T-helper 2 cell treated with Interferon-gamma antibody and Interleukin-4, amounts not matched to agents 100 ng/mL and 5 ng/mL, for 36 hours (primary cell): ENCODE measurements around the gene ARL14EPL. TPM values are rescaled to one million over a fixed set of nuclear protein-coding genes. Genes with fewer than 3 reads are reported as not detected.

Experiments used
- intact Hi-C: fragments of 100-400 bp; cut with micrococcal nuclease; formaldehyde crosslinking; loops from one replicate; pipeline ENCODE4 v1.15.1; 2023
- total RNA-seq: library from RNA; stranded (reverse); gene quantifications from 2 replicates; pipeline ENCODE4 v1.2.3, GENCODE V29; 2022

The ARL14EPL gene
- total RNA-seq: not detected in 2 replicates

DNA sequence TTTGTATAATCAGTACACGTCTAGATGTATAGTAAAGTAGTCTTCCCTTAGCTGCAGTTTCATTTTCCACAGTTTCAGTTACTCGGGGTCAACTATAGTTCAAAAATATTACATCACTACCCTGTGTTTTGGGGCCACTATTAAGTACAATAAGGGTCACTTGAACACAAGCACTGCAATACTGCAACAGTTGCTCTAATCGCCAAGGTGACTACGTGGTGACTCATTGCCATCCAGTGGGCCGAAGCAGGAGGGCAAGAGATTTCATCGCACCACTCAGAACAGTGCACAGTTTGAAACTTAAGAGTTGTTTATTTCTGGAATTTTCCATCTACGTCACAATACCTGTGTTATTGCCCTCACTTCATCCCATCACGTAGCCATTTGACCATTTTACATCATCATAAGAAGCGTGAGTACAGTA, at the start of gene ARL14EPL:
ARL14EPL (plus strand) TSS at position 379 of the 424 bp plus-strand sequence. CDS start 18,994 bp downstream, outside the sequence.
- intact Hi-C loops: no loop called here

- intact Hi-C loops: no loop called here
Measured at GRCh38 chr5:115983519-115983918, 48.8 kb upstream of the ARL14EPL start.

GRCh38 chr5:115985802-115986757, 46.2 kb upstream of the ARL14EPL start:
- intact Hi-C loops: no loop called here

GRCh38 chr5:115988002-115988401, 44.3 kb upstream of the ARL14EPL start:
- intact Hi-C loops: no loop called here

DNA sequence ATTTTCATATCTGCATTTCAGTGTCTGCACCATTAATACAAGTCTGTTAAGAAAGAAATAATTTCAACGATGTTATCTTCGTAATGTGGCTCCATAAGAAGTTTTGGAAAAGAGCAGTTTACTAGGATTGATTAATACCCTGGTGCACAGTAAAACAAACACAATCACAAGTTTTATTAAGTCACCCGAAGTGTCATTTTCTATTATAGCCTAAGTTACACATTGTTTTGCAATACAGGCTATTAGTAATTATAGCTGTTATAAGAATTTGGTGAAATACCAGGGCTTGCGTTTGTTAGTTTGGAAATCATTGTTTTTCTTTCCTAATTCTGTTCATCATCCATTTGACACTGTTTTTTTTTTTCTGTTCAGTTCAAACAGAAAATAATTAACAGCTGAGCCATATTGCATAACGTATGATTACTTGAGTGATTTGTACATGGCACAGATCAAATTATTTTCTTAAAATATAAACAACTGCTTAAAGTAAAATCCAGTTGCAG, 39.4 kb upstream of the ARL14EPL start:
- intact Hi-C loops: no loop called here

DNA sequence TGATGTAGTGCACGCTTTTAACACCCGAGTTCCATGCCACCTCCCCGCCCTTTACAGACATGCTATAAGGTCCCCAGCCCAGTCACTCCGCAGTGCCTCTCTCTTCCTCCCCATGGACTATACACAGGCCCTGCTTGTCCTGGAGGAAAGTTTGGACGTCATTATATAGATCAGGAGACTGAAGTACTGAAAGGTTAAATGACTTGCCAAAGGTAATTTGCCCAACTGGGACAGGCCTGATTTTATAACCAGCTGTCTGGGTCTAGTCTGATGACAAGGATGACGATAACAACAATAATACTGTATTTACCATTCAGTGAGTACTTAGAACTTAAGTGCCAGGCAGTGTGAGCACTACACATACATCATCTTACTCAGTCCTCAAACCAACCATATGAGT, 36.9 kb upstream of the ARL14EPL start:
- intact Hi-C loops: no loop called here

DNA sequence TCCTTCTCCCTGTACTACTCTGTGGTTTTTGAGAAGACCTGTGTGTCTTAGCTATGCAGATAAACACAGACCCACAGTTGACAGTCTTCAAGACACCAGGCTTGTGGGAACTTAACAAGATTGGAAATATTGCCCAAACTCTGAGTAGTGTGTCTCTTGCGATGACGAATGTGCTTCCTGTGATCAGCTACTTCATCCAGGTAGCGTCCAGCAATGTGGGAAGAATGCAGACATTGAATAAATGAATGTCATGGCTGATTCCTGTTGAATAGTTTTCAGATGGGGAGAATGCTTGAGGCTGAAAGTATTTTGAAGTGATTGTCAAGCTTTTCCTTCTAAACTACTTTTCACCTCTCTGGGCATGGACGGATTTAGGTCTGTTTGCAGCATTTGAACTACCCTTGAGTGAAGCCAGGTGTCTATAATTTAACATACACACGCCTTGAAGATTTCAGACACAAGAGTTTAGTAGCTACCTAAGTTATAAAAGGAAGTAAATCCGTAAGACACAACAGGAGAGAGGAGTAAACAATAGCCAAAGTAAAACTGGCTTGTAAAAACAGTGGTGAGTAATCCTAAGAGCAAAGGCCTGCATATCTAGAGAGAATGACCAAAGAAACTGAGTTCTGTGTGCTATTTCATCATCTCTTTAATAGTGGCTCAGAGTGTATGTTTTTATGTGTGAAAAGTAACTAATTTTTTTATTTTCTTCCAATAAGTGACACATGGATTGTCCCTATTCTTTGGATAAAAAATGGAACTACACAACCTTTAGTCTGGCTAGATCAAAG, 30.0 kb upstream of the ARL14EPL start:
- intact Hi-C loops: no loop called here

DNA sequence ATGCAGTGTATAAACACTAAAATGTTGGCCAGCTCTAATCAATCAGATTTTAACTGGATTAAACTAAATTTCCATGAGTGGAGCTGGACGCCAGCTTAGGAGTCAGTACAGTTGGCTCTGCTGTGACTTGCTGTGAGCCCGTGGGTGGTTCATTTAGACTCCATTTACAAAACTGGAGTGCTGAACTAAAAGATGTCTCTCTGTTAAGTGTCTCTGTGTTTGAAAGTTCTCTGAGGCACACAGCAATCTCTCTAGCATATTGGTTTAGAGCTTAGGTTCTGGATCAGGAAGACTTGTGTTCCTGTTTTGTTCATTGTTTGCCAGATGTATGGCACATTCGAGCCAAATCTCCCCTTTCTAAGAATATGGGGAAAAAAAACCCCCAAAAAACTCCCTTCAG, 28.0 kb upstream of the ARL14EPL start:
- intact Hi-C loops: no loop called here

GRCh38 chr5:116009806-116010205, 22.5 kb upstream of the ARL14EPL start:
- intact Hi-C loops: no loop called here

- intact Hi-C loops: no loop called here
Measured at GRCh38 chr5:116011046-116011445, 21.2 kb upstream of the ARL14EPL start.

- intact Hi-C loops: no loop called here
Measured at GRCh38 chr5:116013207-116013785, 19.0 kb upstream of the ARL14EPL start.

- intact Hi-C loops: no loop called here
Measured at GRCh38 chr5:116013936-116014335, 18.3 kb upstream of the ARL14EPL start.

GRCh38 chr5:116023619-116024018, 8.7 kb upstream of the ARL14EPL start:
- intact Hi-C loops: no loop called here

GRCh38 chr5:116025866-116026265, 6.4 kb upstream of the ARL14EPL start:
- intact Hi-C loops: no loop called here

GRCh38 chr5:116032991-116033390, 719 bp downstream of the ARL14EPL start:
- intact Hi-C loops: no loop called here

DNA sequence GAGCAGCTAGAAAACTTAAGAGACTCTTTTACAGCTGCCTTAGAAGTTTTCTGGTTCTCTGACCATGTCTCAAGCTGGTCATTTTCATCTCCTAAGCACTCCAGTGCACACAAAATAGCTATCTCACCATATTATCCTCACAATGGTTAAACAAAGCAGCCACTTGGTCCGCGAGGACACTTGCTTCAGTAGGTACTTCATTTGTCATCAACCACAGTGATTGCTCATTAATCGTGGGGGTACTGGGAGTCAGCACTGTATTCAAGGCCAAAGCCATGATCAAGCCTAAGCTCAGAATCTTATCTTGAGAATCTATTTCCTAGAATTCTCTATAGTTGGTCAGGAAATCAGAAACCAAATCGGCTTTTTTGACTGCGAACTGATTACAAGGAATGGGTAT, 2.9 kb downstream of the ARL14EPL start:
- intact Hi-C loops: no loop called here

DNA sequence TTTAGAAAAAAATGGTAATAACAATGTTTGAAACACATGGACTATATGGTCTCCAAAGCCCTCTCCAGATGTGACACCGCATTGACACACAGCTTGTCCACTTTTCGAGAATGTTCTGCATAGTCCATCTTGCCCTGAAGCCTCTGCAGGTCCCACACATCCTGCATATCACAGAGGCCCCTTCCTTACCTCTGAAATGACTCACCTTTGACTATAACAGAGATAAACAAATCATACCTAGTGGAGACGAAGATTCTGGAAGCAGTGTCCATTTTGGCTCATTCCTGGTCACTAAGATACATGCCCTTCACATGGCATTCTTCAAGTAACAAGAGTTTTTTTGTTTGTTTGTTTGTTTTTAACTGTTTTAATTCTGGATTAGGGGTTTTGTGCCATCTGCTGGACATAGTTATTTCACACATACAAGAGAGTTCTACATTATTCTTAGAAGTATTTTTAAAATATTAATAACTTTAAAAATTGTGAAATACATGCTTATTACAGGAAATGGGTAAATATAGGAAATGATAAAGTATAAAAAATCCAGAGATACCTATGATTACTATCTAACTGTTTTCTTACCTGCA, 5.1 kb downstream of the ARL14EPL start:
- intact Hi-C loops: no loop called here

DNA sequence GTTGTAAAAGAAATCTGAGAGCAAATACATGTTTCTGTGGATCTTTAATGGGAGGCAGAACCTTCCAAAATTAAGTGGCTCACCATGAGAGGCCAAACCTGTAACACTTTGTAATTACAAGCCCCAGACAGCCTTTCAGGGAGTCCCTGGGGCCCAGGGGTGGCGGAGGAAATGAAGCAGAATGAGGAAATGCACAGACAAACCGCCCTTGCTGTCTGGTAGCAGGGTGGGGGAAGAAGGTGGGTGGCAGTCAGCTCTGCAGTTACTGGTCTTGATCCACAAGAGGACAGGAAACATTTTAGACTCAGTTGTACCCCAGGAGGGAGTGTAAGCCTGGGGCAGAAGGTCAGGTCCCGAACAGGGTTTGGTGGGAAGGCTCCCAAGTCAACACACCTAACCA, 6.5 kb downstream of the ARL14EPL start:
- intact Hi-C loops: no loop called here

- intact Hi-C loops: no loop called here
Measured at GRCh38 chr5:116042375-116042774, 10.1 kb downstream of the ARL14EPL start.

DNA sequence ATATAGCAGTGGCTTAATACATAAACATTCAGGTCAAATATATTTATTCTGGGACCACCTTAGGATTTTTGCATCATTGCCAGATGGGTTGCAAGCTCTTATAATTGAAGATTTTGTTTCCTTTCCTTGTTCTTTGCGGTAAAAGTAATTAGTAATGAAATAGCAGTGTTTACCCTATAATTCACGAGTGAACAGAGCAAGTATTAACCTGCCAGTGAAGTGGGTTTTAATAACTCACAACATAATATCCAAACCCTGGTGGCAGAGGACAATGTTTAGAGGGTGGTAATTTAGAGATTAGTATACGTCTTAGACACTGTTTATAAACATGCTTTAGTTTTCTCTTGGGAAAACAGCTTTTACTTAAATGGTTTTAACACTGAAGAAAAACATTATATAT, 11.8 kb downstream of the ARL14EPL start:
- intact Hi-C loops: no loop called here

DNA sequence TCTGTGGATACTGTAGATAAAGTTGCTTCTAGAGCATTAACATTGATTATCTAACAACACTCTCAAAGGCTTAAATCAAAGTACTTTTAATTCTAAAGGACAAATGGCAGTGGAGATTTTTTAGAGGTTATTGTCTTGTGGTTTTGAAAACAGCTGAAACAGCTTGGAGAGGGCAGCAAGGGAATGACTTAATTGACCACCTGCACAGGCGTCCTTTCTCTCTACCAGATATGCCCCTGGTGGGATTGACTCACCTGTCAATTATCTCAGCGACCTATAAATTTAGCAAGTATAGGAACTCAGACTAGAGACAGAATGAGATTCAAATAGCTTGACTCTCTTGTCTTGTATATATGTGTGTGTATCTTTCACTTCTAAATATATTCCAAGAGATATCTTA, 13.5 kb downstream of the ARL14EPL start:
- intact Hi-C loops: no loop called here
